ENCODE results near the gene MARCHF9. TPM values are rescaled to one million over a fixed set of nuclear protein-coding genes. Genes with fewer than 3 reads are reported as not detected.
A peak's percentile ranks its signal among the peaks of the same experiment; 100 is the strongest.
"Not testable (repeated sequence)": the region's sequence is repeated elsewhere in the genome, so short reads cannot be mapped to it uniquely, and the experiment has no call there.

The MARCHF9 gene
- total RNA-seq, 1 donor from 2014 or later: 6.3 TPM

- H3K4me3 ChIP-seq (ENCODE audit: low read depth, low read length): peak within 1 kb of the TSS; percentile 73
- no peaks in the 10 kb centered on the region for H3K27me3 ChIP-seq (ENCODE audit: control insufficient read depth, insufficient read depth, low read length)
- DNase-seq (ENCODE audit: low read depth) (no peak), FAIRE-seq (no peak)
- TF ChIP-seq CTCF (IDR thresholded peaks at IDR 0.05; ENCODE audit: insufficient read depth, low read length, severe bottlenecking): no peak
- H3K36me3 ChIP-seq (ENCODE audit: control insufficient read depth, insufficient read depth, low read length): peaks cover 3% of the 10 kb centered on the region
Measured at GRCh38 chr12:57772429-57773322, 17.8 kb downstream of the MARCHF9 start, which contains the start of gene EEF1AKMT3. TSS of gene EEF1AKMT3 (plus strand) at chr12:57772614. CDS start at chr12:57772725, 111 bp downstream.

GRCh38 chr12:57774634-57775033, 19.7 kb downstream of the MARCHF9 start:
- not testable (repeated sequence) for H3K4me3 ChIP-seq (ENCODE audit: low read depth, low read length); FAIRE-seq; H3K36me3 ChIP-seq (ENCODE audit: control insufficient read depth, insufficient read depth, low read length)

GRCh38 chr12:57775044-57775443, 20.1 kb downstream of the MARCHF9 start:
- no peak overlapping the region for H3K4me3 ChIP-seq (ENCODE audit: low read depth, low read length)
- no peak for TF ChIP-seq CTCF (IDR thresholded peaks at IDR 0.05; ENCODE audit: insufficient read depth, low read length, severe bottlenecking)
- H3K27me3 ChIP-seq (ENCODE audit: control insufficient read depth, insufficient read depth, low read length): no peaks in the 10 kb centered on the region
- no peak for DNase-seq (ENCODE audit: low read depth)
- FAIRE-seq: no peak
- peaks cover 3% of the 10 kb centered on the region for H3K36me3 ChIP-seq (ENCODE audit: control insufficient read depth, insufficient read depth, low read length)

More at GRCh38 chr12:57774634-57775033, 19.7 kb downstream of the MARCHF9 start:
- DNase-seq (ENCODE audit: low read depth); H3K27me3 ChIP-seq (ENCODE audit: control insufficient read depth, insufficient read depth, low read length): not testable (repeated sequence)

- no peaks in the 10 kb centered on the region for H3K27me3 ChIP-seq (ENCODE audit: control insufficient read depth, insufficient read depth, low read length)
- DNase-seq (ENCODE audit: low read depth): no peak
- no peak overlapping the region for H3K4me3 ChIP-seq (ENCODE audit: low read depth, low read length)
- no peak for FAIRE-seq
- peaks cover 2% of the 10 kb centered on the region for H3K36me3 ChIP-seq (ENCODE audit: control insufficient read depth, insufficient read depth, low read length)
- TF ChIP-seq CTCF (IDR thresholded peaks at IDR 0.05; ENCODE audit: insufficient read depth, low read length, severe bottlenecking): no peak
Measured at GRCh38 chr12:57775563-57776246, 20.8 kb downstream of the MARCHF9 start.

- no peaks in the 10 kb centered on the region for H3K36me3 ChIP-seq (ENCODE audit: control insufficient read depth, insufficient read depth, low read length)
- DNase-seq (ENCODE audit: low read depth) (no peak), FAIRE-seq (no peak)
- TF ChIP-seq CTCF (IDR thresholded peaks at IDR 0.05; ENCODE audit: insufficient read depth, low read length, severe bottlenecking): no peak
- H3K27me3 ChIP-seq (ENCODE audit: control insufficient read depth, insufficient read depth, low read length): no peaks in the 10 kb centered on the region
- no peak overlapping the region for H3K4me3 ChIP-seq (ENCODE audit: low read depth, low read length)
Measured at GRCh38 chr12:57776247-57776587, 21.3 kb downstream of the MARCHF9 start.

GRCh38 chr12:57777367-57777766, 22.5 kb downstream of the MARCHF9 start:
- FAIRE-seq: no peak
- H3K4me3 ChIP-seq (ENCODE audit: low read depth, low read length): no peak overlapping the region
- no peaks in the 10 kb centered on the region for H3K27me3 ChIP-seq (ENCODE audit: control insufficient read depth, insufficient read depth, low read length)
- no peak for DNase-seq (ENCODE audit: low read depth)
- TF ChIP-seq CTCF (IDR thresholded peaks at IDR 0.05; ENCODE audit: insufficient read depth, low read length, severe bottlenecking): no peak
- H3K36me3 ChIP-seq (ENCODE audit: control insufficient read depth, insufficient read depth, low read length): no peaks in the 10 kb centered on the region
